ENCODE data around the gene DLST.
A peak's percentile ranks its signal among the peaks of the same experiment; 100 is the strongest.

Gene DLST

DNA sequence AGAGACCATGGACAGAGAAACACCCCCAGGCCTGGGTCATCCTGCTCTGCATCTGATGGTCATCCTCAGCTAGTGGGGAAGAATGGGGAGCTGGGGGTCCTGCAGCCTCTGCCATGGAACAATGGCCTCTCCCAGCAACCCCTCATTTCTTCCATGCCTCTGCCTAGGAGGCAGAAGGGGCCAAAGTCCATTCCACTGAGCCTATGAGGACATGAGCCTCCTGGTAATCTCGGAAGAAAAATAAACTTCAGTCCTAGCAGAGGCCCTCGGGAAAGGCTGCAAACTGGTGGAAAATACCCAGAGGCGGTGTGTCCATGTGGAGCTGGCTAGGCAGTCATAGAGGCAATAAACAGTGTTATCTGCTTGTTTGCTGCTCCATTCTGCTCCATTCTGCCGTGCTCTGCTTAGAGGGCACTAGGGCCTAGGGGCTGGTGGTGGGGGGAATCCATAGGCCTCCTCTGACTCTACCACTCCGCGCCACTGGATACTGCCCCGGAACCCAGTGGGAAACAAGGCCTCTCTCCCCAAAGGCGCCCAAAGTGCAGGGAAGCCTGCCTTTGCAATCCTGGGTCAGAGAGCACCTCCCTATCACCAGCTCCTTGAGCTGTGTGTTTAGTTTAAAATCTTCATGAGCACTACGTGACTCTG lies 69.2 kb downstream of the DLST start:
- Histone ChIP-seq H3K4me2 (ENCODE audit: low read length) (no peak overlapping the region), H3K79me1 (ENCODE audit: low read length) (no peaks in the 10 kb centered on the region), H3K56ac (ENCODE audit: low read length) (no peak overlapping the region), H3K36me3 (ENCODE audit: control insufficient read depth, insufficient read depth, low read length) (no peaks in the 10 kb centered on the region), H4K5ac (ENCODE audit: low read length) (no peak overlapping the region), H2BK120ac (ENCODE audit: low read depth, low read length) (no peak overlapping the region), H3K23ac (ENCODE audit: low read length) (no peak overlapping the region), H3K9ac (ENCODE audit: low read length) (no peak overlapping the region), H2BK5ac (ENCODE audit: low read length) (no peak overlapping the region), H3K4me1 (ENCODE audit: control insufficient read depth, low read depth, low read length) (peaks cover 2% of the 10 kb centered on the region), H3K4me3 (ENCODE audit: low read length) (no peak overlapping the region), H3K18ac (ENCODE audit: low read length) (no peak overlapping the region), H3K4ac (ENCODE audit: low read depth, low read length) (no peak overlapping the region), H3K79me2 (ENCODE audit: control insufficient read depth, insufficient read depth, low read length) (no peaks in the 10 kb centered on the region), H4K8ac (ENCODE audit: low read depth, low read length) (no peak overlapping the region), H2AK5ac (ENCODE audit: low read length) (no peak overlapping the region), H2BK15ac (replicated peaks; ENCODE audit: low read depth) (no peak overlapping the region), H3K27me3 (ENCODE audit: insufficient read depth, low read length, poor library complexity) (no peaks in the 10 kb centered on the region), H3K27ac (ENCODE audit: low read depth, low read length) (no peak overlapping the region)
- DNase-seq = no peak
- no CpG with 5 or more reads among the region's 9 CpGs for WGBS (ENCODE audit: extremely low coverage, insufficient coverage, low lambda C conversion rate)

DNA sequence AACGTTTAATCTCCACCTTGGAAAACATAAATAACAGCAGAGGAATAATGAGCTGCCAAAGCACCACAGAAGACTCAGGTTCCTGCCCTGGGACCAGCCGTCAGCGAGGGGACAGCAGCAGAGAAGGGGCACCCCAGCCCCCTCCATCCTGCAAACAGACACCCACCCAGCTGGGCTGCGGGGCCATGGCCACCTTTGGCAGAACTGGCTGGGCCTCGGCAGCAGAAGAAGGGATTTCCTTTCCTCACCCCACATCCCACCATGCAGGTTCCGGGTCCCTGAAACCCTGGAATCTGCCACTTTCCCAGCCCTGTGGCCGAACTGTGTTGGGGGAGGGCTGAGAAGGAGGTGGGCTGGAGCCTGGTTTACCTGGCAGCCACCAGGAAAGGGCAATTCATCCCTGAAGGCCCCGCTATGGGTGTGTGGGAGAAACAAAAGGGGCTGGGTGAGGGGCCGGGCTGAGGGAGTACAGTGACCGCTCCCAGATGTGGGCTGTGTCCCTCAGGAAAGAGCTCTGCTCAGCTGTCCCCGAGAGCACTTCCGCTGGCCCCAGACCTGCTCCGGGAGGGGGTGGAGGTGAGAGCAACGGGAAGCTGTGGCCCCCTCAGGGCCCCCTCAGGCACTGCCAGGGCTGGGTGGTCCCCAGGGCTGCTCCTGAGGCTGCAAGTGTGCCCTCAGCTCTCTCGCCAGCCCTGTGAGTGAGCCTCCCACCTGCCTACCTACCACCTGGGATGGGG lies 69.9 kb downstream of the DLST start:
- Histone ChIP-seq H3K23ac (ENCODE audit: low read length) (no peak overlapping the region), H3K56ac (ENCODE audit: low read length) (peak overlapping the region; percentile 17), H3K79me2 (ENCODE audit: control insufficient read depth, insufficient read depth, low read length) (no peaks in the 10 kb centered on the region), H3K27ac (ENCODE audit: low read depth, low read length) (no peak overlapping the region), H2BK5ac (ENCODE audit: low read length) (no peak overlapping the region), H3K4me2 (ENCODE audit: low read length) (no peak overlapping the region), H2BK15ac (replicated peaks; ENCODE audit: low read depth) (no peak overlapping the region), H3K18ac (ENCODE audit: low read length) (no peak overlapping the region), H3K36me3 (ENCODE audit: control insufficient read depth, insufficient read depth, low read length) (no peaks in the 10 kb centered on the region), H3K4ac (ENCODE audit: low read depth, low read length) (no peak overlapping the region), H3K79me1 (ENCODE audit: low read length) (no peaks in the 10 kb centered on the region), H3K4me1 (ENCODE audit: control insufficient read depth, low read depth, low read length) (peaks cover 2% of the 10 kb centered on the region), H3K27me3 (ENCODE audit: insufficient read depth, low read length, poor library complexity) (no peaks in the 10 kb centered on the region), H2AK5ac (ENCODE audit: low read length) (no peak overlapping the region), H3K4me3 (ENCODE audit: low read length) (no peak overlapping the region), H4K5ac (ENCODE audit: low read length) (no peak overlapping the region), H2BK120ac (ENCODE audit: low read depth, low read length) (no peak overlapping the region), H4K8ac (ENCODE audit: low read depth, low read length) (no peak overlapping the region), H3K9ac (ENCODE audit: low read length) (peak overlapping the region; percentile 11)
- WGBS (ENCODE audit: extremely low coverage, insufficient coverage, low lambda C conversion rate) = no CpG with 5 or more reads among the region's 15 CpGs
- no peak for DNase-seq

DNA sequence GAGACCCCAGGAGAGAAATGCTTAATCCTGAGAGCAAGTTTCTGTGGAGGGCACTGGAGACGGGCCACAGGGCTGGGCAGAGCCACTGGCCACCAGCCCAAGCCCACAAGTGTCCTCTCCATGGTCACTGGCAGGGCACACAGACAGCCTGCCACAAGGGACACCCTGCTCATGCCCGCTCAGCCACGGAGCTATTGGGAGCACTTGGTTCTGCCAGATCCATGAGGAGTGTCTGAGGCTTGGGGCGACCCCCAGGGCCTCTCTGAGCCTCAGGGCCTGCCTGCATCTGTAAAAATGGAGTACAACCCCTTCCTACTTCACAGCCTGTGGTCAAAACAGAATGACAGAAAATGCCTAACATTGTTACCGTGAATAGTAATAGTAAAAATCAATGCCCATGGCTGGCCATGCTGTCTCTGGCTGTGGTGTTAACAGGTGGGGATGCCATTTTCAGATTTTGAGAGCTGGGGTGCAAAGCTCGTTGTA lies 70.5 kb downstream of the DLST start:
- no peak for DNase-seq
- H2BK15ac ChIP-seq (replicated peaks; ENCODE audit: low read depth) = no peak overlapping the region
- H2BK120ac ChIP-seq (ENCODE audit: low read depth, low read length) = no peak overlapping the region
- no peak overlapping the region for H3K4me2 ChIP-seq (ENCODE audit: low read length)
- peaks cover 2% of the 10 kb centered on the region for H3K4me1 ChIP-seq (ENCODE audit: control insufficient read depth, low read depth, low read length)
- peak overlapping the region; percentile 17 for H3K56ac ChIP-seq (ENCODE audit: low read length)
- no peak overlapping the region for H2BK5ac ChIP-seq (ENCODE audit: low read length)
- no peak overlapping the region for H4K8ac ChIP-seq (ENCODE audit: low read depth, low read length)
- no CpG with 5 or more reads among the region's 6 CpGs for WGBS (ENCODE audit: extremely low coverage, insufficient coverage, low lambda C conversion rate)
- no peak overlapping the region for H3K9ac ChIP-seq (ENCODE audit: low read length)
- no peak overlapping the region for H3K18ac ChIP-seq (ENCODE audit: low read length)
- H3K27ac ChIP-seq (ENCODE audit: low read depth, low read length) = no peak overlapping the region
- no peak overlapping the region for H4K5ac ChIP-seq (ENCODE audit: low read length)
- no peaks in the 10 kb centered on the region for H3K27me3 ChIP-seq (ENCODE audit: insufficient read depth, low read length, poor library complexity)
- H3K36me3 ChIP-seq (ENCODE audit: control insufficient read depth, insufficient read depth, low read length) = no peaks in the 10 kb centered on the region
- no peaks in the 10 kb centered on the region for H3K79me2 ChIP-seq (ENCODE audit: control insufficient read depth, insufficient read depth, low read length)
- no peak overlapping the region for H3K23ac ChIP-seq (ENCODE audit: low read length)
- H3K4me3 ChIP-seq (ENCODE audit: low read length) = no peak overlapping the region
- H3K79me1 ChIP-seq (ENCODE audit: low read length) = no peaks in the 10 kb centered on the region
- H3K4ac ChIP-seq (ENCODE audit: low read depth, low read length) = no peak overlapping the region
- H2AK5ac ChIP-seq (ENCODE audit: low read length) = no peak overlapping the region

DNA sequence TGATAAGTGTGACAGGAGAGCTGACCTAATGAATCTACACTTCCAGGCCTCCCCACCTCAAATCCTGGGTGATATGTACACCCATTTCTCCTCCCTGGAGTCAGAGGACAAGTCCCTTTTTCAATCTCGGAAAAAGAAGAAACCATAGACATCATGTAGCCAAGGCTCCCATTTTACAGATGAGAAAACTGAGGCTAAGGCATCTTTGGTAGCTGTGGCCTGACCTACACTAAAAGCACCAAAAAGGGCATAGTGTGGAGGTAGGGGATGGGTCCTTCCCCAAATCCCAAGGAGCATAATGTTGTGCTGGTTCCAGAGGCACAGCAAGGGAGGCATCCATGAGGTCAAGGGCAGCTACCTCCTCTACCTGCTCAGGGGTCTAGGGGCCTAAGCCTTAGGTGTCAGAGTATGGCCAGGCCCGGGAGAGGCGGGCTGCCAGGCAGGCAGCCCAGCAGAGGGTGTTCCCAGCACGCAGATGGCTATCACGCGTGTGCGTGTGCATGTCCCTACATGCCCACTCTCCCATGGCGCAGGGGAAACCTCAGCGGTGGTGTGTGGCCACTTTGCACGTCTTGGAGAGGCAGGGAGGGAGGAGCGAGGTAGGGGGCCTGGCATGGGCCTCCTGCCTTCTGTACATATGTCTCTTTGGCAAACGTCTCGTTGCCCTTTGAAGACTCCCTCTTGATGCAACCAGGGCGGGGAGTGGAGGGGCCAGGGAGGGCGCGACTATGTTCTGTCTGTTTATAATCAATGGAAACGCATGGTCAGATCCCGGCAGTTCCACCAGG lies 71.2 kb downstream of the DLST start:
- Histone ChIP-seq H2BK15ac (replicated peaks; ENCODE audit: low read depth) (no peak overlapping the region), H3K27ac (ENCODE audit: low read depth, low read length) (no peak overlapping the region), H4K8ac (ENCODE audit: low read depth, low read length) (no peak overlapping the region), H3K4ac (ENCODE audit: low read depth, low read length) (no peak overlapping the region), H3K27me3 (ENCODE audit: insufficient read depth, low read length, poor library complexity) (no peaks in the 10 kb centered on the region), H3K79me1 (ENCODE audit: low read length) (no peaks in the 10 kb centered on the region), H3K18ac (ENCODE audit: low read length) (no peak overlapping the region), H2BK5ac (ENCODE audit: low read length) (no peak overlapping the region), H2BK120ac (ENCODE audit: low read depth, low read length) (no peak overlapping the region), H3K79me2 (ENCODE audit: control insufficient read depth, insufficient read depth, low read length) (no peaks in the 10 kb centered on the region), H3K56ac (ENCODE audit: low read length) (no peak overlapping the region), H3K36me3 (ENCODE audit: control insufficient read depth, insufficient read depth, low read length) (no peaks in the 10 kb centered on the region), H3K4me1 (ENCODE audit: control insufficient read depth, low read depth, low read length) (peaks cover 2% of the 10 kb centered on the region), H3K4me2 (ENCODE audit: low read length) (no peak overlapping the region), H4K5ac (ENCODE audit: low read length) (no peak overlapping the region), H3K23ac (ENCODE audit: low read length) (no peak overlapping the region), H3K4me3 (ENCODE audit: low read length) (no peak overlapping the region), H2AK5ac (ENCODE audit: low read length) (no peak overlapping the region), H3K9ac (ENCODE audit: low read length) (no peak overlapping the region)
- DNase-seq = no peak
- WGBS (ENCODE audit: extremely low coverage, insufficient coverage, low lambda C conversion rate) = no CpG with 5 or more reads among the region's 18 CpGs

Data from mesendoderm (in vitro differentiated cells).